ENCODE results near the gene UTS2R.
A peak's percentile ranks its signal among the peaks of the same experiment; 100 is the strongest.

Gene UTS2R

DNA sequence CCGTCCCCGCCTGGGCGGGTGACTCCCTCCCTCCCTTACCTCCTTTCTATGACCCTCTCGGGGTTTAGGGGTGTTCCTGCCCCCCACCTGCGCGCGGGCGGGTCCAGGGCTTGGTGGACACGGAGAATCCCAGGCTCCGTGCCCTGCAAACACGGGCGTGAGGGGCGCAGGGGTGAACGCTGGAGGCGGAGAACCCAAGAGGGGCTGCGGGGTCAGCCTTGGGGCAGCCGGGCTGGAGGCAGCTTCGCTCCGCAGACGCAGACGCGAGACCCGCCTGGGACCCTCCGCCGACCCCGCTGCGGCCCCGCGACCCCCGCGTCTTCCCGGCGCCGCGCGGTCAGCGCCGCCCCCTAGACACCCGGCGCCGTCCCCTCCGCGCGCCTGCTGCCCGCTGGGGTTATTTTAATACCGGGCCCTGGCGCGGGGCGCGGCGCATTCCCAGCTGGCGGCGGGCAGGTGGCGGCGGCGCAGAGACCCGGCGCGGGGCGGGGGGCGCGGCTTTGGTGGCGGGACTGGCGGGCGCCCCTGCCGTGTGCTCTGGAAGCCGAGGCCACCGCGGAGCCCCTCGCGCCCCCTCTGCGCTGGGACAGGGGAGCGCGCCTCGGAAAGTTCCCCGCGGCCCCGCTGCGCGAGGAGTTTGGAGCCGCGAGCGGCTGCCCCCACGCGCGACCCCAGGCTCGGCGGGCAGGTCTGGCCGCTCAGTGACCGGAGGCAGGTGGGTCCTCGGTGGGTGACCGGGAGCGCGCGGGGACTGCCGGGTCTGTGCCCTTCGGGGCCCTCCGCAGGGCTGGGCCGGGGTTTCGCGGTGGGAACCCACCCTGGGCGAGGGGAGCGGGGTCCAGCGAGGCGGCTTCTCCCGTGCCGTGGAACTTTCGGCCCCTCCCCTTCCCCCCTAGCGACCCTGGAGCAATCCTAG is at the start of gene UTS2R:
Gene UTS2R, plus strand, starts transcription at position 433 of the 916 bp plus-strand sequence. CDS start 2,560 bp downstream, outside the sequence.
- TF ChIP-seq, protein P1, sequence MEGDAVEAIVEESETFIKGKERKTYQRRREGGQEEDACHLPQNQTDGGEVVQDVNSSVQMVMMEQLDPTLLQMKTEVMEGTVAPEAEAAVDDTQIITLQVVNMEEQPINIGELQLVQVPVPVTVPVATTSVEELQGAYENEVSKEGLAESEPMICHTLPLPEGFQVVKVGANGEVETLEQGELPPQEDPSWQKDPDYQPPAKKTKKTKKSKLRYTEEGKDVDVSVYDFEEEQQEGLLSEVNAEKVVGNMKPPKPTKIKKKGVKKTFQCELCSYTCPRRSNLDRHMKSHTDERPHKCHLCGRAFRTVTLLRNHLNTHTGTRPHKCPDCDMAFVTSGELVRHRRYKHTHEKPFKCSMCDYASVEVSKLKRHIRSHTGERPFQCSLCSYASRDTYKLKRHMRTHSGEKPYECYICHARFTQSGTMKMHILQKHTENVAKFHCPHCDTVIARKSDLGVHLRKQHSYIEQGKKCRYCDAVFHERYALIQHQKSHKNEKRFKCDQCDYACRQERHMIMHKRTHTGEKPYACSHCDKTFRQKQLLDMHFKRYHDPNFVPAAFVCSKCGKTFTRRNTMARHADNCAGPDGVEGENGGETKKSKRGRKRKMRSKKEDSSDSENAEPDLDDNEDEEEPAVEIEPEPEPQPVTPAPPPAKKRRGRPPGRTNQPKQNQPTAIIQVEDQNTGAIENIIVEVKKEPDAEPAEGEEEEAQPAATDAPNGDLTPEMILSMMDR (IDR thresholded peaks at IDR 0.05; ENCODE audit: low read depth, low read length, missing control alignments), result no peak
- H3K27ac ChIP-seq, result no peak within 1 kb of the TSS
- H3K4me3 ChIP-seq (ENCODE audit: low read depth, low read length), result peak within 1 kb of the TSS; percentile 3
- in situ Hi-C loops (cut with HindIII; ENCODE audit: low pct_ligation_motif_present, low sequenced_read_pairs), result no loop called here
- no peak for DNase-seq
- no peaks in the 10 kb centered on the region for H3K36me3 ChIP-seq (replicated peaks)
- peaks cover 52% of the 10 kb centered on the region for H3K27me3 ChIP-seq (replicated peaks)

DNA sequence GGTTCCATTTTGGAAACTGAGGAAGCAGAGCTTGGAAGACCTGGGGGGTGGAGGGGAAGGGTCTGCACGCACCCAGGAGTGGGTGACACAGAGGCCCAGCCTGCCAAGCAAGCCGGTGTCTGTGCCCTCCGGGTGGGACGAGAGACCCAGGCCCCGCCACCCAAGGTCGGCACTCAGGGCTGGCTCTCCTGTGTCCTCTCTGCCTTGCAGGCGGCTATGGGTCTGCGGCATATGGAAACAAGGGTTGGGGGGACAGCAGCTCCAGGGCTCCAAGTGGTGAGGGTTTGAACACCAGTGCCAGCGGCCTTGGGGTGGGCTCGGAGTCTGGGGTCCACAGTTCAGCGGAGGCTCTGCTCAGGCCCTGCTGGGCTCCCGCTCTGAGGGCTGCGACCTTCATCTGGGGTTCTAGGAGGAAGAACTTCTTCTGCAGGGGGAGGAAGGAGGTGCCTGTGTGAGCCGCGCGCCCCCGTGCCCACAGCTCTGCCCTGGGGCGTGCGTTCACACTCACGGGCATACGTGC is 49.6 kb upstream of the UTS2R start:
- H3K27me3 ChIP-seq (replicated peaks), result peaks cover 8% of the 10 kb centered on the region
- in situ Hi-C loops (cut with HindIII; ENCODE audit: low pct_ligation_motif_present, low sequenced_read_pairs), result no loop called here
- TF ChIP-seq, protein P1 (IDR thresholded peaks at IDR 0.05; ENCODE audit: low read depth, low read length, missing control alignments), result no peak

DNA sequence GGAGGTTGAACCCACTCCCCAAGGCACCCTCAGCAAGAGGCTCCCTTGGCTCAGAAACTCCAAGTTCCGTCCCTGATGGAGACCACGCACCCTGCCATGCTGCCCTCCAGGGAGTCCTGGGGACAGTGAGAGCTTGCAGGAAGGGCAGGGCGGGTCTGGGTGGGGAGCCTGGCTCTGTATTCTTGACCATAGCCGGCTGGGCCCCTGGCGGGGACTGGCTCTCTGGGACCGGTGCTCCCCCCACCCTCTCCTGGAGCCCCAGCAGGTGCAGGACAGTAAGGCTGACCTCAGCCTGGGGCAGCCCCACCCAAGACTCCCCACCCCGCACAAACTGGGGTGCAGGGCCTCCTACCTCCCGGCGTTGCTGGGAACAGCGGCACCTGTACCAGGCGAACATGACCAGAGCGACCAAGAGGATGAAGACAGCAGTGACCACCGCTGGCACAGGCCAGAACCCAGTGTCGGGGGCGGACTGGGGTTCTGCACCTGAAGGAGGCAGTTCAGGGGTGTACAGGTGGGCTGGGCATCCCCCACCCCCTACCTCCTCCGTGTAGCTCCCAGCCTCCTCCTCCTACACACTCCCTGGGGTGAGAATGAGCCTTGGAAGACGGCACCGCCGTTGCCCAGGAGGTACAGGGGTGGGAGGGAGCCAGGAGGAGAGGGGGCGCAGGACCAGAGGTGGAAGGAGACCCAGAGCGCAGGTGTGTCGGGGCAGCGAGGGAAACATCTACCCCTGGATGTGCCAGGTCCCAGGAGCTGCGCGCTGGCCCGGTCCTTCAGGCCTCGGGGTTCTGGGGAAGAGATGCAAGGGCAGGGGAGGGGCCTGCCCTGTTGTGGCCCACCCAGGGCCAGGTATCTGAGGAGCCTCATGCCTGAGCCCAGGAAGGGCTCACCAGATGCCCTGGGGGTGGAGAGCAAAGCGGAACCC is 48.8 kb upstream of the UTS2R start:
- no peaks in the 10 kb centered on the region for H3K36me3 ChIP-seq (replicated peaks)
- in situ Hi-C loops (cut with HindIII; ENCODE audit: low pct_ligation_motif_present, low sequenced_read_pairs), result no loop called here
- no peak for DNase-seq
- no peak overlapping the region for H3K4me3 ChIP-seq (ENCODE audit: low read depth, low read length)
- H3K27me3 ChIP-seq (replicated peaks), result peaks cover 9% of the 10 kb centered on the region
- no peak overlapping the region for H3K27ac ChIP-seq
- TF ChIP-seq, protein P1 (IDR thresholded peaks at IDR 0.05; ENCODE audit: low read depth, low read length, missing control alignments), result no peak

More for the DNA sequence above, 49.6 kb upstream of the UTS2R start:
- DNase-seq, result no peak
- H3K4me3 ChIP-seq (ENCODE audit: low read depth, low read length), result no peak overlapping the region
- H3K36me3 ChIP-seq (replicated peaks), result no peaks in the 10 kb centered on the region
- no peak overlapping the region for H3K27ac ChIP-seq

DNA sequence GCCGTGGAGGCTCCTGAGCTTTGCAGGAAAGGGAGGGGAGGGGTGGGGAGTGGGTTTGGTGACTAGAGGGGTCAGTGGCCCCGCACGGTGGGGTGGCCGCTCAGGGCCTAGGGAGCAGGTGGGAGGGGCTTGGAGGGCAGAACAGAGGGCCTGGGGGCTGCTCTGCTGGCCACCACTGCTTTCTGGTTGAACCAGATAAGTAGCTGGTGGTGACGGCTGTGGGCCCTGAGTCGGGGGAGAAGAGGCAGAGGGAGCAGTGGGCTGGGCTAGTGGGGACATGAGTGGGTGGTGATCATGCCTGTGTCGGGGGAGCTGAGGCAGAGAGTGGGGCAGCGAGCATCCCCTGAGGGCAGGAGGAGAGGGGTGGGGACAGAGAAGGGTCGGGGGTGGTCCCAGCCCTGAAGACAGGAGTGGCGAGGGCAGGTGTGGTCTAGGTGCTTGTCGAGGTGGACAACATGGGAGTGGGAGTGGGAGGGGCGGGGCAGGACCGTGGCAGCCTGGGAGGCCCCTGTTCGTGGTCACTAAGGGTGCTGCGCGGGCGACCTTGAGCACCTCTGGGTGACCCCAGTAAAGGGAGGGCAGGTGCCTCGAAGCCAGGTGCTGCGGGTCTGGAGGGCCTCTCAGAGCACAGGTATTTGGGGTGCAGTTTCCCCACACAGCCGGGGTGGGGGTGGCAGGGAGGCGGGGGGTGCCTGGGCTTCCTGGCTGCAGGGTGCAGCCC is 47.9 kb upstream of the UTS2R start:
- DNase-seq, result no peak
- TF ChIP-seq, protein P1 (IDR thresholded peaks at IDR 0.05; ENCODE audit: low read depth, low read length, missing control alignments), result no peak
- H3K36me3 ChIP-seq (replicated peaks), result no peaks in the 10 kb centered on the region
- no peak overlapping the region for H3K4me3 ChIP-seq (ENCODE audit: low read depth, low read length)
- H3K27me3 ChIP-seq (replicated peaks), result peaks cover 9% of the 10 kb centered on the region
- in situ Hi-C loops (cut with HindIII; ENCODE audit: low pct_ligation_motif_present, low sequenced_read_pairs), result no loop called here
- H3K27ac ChIP-seq, result no peak overlapping the region

DNA sequence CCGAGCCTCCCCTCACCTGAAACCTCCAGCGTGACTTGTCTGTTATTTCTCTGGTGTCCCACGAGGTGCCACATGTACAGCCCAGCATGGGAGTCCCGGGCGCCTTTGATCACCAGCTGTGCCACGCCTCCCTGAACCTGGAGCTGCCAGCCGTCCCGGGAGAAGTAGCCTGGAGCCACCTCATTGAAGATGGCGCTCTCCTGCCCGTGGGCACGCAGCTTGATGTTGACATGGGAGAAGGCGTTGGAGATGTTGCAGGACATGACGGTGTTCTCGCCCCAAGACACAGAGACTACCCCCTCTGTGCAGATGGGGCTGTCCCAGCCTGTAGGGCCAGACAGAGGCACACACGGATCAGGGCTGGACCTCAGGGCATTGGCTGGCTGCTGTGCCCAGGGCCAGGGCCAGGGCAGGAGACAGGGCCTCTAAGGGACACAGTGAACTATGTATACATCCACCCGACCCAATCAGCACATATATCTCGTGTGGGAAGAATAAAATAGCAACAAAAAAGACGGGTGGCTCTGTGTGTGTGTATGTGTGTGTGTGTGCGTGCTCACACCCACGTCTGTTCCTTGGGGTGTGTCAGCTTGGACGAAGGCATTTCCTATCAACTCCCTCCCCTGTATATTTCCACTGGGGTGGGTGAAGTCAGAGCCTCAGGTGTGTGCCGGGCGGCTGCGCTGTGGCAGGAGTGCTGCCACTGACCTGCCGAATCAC is 46.8 kb upstream of the UTS2R start:
- TF ChIP-seq, protein P1 (IDR thresholded peaks at IDR 0.05; ENCODE audit: low read depth, low read length, missing control alignments), result no peak
- Histone ChIP-seq H3K4me3 (ENCODE audit: low read depth, low read length) (no peak overlapping the region), H3K27ac (no peak overlapping the region), H3K36me3 (replicated peaks) (no peaks in the 10 kb centered on the region), H3K27me3 (replicated peaks) (peaks cover 9% of the 10 kb centered on the region)
- in situ Hi-C loops (cut with HindIII; ENCODE audit: low pct_ligation_motif_present, low sequenced_read_pairs), result no loop called here
- DNase-seq, result no peak

All from brain microvascular endothelial cell (primary cell).